ENCODE results near the gene PAXIP1. TPM values are rescaled to one million over a fixed set of nuclear protein-coding genes. Genes with fewer than 3 reads are reported as not detected.

PAXIP1 gene
- total RNA-seq, 2 donors from 2014 or later: 4.4 to 8.6 TPM

DNA sequence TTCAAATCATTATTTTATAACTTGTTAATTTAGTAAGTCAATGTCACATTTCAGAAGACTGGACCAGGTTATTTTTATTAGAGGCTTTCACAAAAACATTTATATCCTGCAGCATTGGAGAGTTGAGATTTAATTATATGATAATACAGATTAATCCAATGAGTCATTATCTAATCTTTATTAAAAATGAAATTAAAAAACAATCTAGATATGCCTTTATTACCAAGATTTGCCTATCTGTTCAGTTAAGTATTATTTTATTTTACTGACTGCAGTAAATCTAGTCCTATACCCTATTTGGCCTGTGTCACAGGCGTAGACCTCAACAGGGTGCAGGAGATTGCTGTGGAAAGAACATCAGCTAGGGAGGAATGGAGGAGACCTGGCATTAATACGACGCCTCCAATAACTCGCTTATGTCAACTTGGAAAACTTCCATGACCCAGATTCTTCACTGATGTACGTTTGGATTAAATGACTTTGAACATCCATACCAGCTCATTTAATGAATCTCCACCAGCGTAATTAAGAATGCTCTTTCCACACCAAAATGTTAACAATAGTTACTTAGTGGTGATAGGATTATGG lies 18.2 kb downstream of the PAXIP1 start:
- H3K36me3 ChIP-seq (replicated peaks in 1 of 2; ENCODE audit: insufficient read depth in 1 of 2, low read depth in 2 of 2): peaks cover 0 to 2% of the 10 kb centered on the region in 2 donors
- intact Hi-C loops (cut with DNase I): no loop called here
- no peak overlapping the region for H3K4me3 ChIP-seq
- H3K27me3 ChIP-seq: no peaks in the 10 kb centered on the region
- no peaks in the 10 kb centered on the region for H3K9me3 ChIP-seq
- no peak for TF ChIP-seq POLR2A (IDR thresholded peaks at IDR 0.05)
- TF ChIP-seq, protein P1, sequence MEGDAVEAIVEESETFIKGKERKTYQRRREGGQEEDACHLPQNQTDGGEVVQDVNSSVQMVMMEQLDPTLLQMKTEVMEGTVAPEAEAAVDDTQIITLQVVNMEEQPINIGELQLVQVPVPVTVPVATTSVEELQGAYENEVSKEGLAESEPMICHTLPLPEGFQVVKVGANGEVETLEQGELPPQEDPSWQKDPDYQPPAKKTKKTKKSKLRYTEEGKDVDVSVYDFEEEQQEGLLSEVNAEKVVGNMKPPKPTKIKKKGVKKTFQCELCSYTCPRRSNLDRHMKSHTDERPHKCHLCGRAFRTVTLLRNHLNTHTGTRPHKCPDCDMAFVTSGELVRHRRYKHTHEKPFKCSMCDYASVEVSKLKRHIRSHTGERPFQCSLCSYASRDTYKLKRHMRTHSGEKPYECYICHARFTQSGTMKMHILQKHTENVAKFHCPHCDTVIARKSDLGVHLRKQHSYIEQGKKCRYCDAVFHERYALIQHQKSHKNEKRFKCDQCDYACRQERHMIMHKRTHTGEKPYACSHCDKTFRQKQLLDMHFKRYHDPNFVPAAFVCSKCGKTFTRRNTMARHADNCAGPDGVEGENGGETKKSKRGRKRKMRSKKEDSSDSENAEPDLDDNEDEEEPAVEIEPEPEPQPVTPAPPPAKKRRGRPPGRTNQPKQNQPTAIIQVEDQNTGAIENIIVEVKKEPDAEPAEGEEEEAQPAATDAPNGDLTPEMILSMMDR (IDR thresholded peaks at IDR 0.05): no peak
- no peaks in the 10 kb centered on the region for H3K4me1 ChIP-seq
- DNase-seq (no peak), ATAC-seq (no peak)
- WGBS, 2 donors: 48 to 55% methylated on average over 6 of the region's 6 CpGs
- H3K27ac ChIP-seq: no peak overlapping the region

DNA sequence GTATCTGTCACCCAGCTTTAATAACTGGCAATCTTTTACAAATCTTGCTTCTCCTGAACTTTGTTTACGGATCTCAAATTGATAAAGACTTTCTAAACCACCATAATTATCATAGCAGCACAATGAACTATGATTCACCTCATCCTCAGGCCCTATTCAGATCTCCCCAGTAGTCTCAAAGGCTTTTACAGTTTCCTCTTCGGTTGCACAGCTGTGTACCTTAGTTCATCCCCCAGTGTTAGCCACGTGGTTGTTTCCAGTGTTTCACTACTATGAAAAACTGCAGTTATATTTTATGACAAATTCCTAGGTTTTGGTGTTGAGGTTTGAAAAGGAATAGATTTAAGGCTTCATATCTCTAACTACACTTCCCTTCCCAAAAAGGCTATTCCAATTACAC lies 24.9 kb downstream of the PAXIP1 start:
- 85 to 94% methylated on average over 3 of the region's 3 CpGs for WGBS, 2 donors
- H3K27me3 ChIP-seq: no peaks in the 10 kb centered on the region
- no peak for ATAC-seq
- no peaks in the 10 kb centered on the region for H3K9me3 ChIP-seq
- H3K27ac ChIP-seq: no peak overlapping the region
- H3K4me1 ChIP-seq: no peaks in the 10 kb centered on the region
- no peak for DNase-seq
- H3K36me3 ChIP-seq (replicated peaks in 1 of 2; ENCODE audit: insufficient read depth in 1 of 2, low read depth in 2 of 2): peaks cover 0 to 4% of the 10 kb centered on the region in 2 donors
- no peak overlapping the region for H3K4me3 ChIP-seq
- intact Hi-C loops (cut with DNase I): no loop called here
- TF ChIP-seq POLR2A (IDR thresholded peaks at IDR 0.05): no peak
- TF ChIP-seq, protein P1 (IDR thresholded peaks at IDR 0.05): no peak

- 90 to 96% methylated on average over 6 of the region's 6 CpGs for WGBS, 2 donors
- Histone ChIP-seq H3K9me3 (no peaks in the 10 kb centered on the region), H3K4me1 (no peaks in the 10 kb centered on the region), H3K27me3 (no peaks in the 10 kb centered on the region), H3K27ac (no peak overlapping the region), H3K4me3 (no peak overlapping the region), H3K36me3 (replicated peaks in 1 of 2; ENCODE audit: insufficient read depth in 1 of 2, low read depth in 2 of 2) (peaks cover 0 to 4% of the 10 kb centered on the region in 2 donors)
- DNase-seq (no peak), ATAC-seq (no peak)
- no peak for TF ChIP-seq POLR2A (IDR thresholded peaks at IDR 0.05)
- TF ChIP-seq, protein P1 (IDR thresholded peaks at IDR 0.05): no peak
- intact Hi-C loops (cut with DNase I): no loop called here
Observed at GRCh38 chr7:154977250-154977649, 25.7 kb downstream of the PAXIP1 start.

- Histone ChIP-seq H3K27me3 (no peaks in the 10 kb centered on the region), H3K36me3 (replicated peaks in 1 of 2; ENCODE audit: insufficient read depth in 1 of 2, low read depth in 2 of 2) (peaks cover 0 to 2% of the 10 kb centered on the region in 2 donors), H3K9me3 (no peaks in the 10 kb centered on the region), H3K4me1 (no peaks in the 10 kb centered on the region), H3K27ac (no peak overlapping the region), H3K4me3 (no peak overlapping the region)
- 91 to 93% methylated on average over 4 of the region's 4 CpGs for WGBS, 2 donors
- intact Hi-C loops (cut with DNase I): no loop called here
- DNase-seq: no peak
- ATAC-seq: no peak
- TF ChIP-seq POLR2A (IDR thresholded peaks at IDR 0.05): no peak
- TF ChIP-seq, protein P1 (IDR thresholded peaks at IDR 0.05): no peak
Observed at GRCh38 chr7:154976844-154977243, 26.1 kb downstream of the PAXIP1 start.

DNA sequence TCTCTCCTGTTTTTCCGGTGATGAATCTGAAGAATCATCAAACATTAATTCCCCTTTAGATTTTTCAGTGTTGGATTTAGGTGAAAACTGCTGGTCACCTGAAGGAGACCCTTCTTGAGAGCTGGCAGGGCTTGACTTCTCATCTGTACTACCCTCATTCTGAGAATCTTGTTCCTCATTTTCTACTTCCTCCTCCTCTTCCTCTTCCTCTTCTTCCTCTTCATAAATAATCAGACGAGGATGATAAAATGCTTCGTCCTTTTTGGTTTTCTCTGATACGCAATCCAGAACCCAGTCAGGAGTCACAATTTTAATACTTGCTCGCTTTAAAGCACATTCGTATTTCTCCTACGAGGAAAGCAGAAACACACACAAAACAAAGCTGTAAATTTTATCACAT lies 26.9 kb downstream of the PAXIP1 start:
- Histone ChIP-seq H3K4me3 (no peak overlapping the region), H3K27me3 (no peaks in the 10 kb centered on the region), H3K36me3 (replicated peaks in 1 of 2; ENCODE audit: insufficient read depth in 1 of 2, low read depth in 2 of 2) (peaks cover 0 to 4% of the 10 kb centered on the region in 2 donors), H3K4me1 (no peaks in the 10 kb centered on the region), H3K9me3 (no peaks in the 10 kb centered on the region), H3K27ac (no peak overlapping the region)
- intact Hi-C loops (cut with DNase I): no loop called here
- WGBS, 2 donors: 87 to 93% methylated on average over 7 of the region's 7 CpGs
- TF ChIP-seq, protein P1 (IDR thresholded peaks at IDR 0.05): no peak
- no peak for TF ChIP-seq POLR2A (IDR thresholded peaks at IDR 0.05)
- ATAC-seq: no peak
- DNase-seq: no peak
